Spleen (tissue), 11 donors: Measurements from ENCODE around the gene PSG11. TPM values are rescaled to one million over a fixed set of nuclear protein-coding genes. Genes with fewer than 3 reads are reported as not detected.
"Not testable (repeated sequence)": the region's sequence is repeated elsewhere in the genome, so short reads cannot be mapped to it uniquely, and the experiment has no call there.

Experiments used
- DNase-seq: peaks from one replicate; pipeline ENCODE4 v3.0.0-alpha.2; 2020
- H3K27ac ChIP-seq, 8 donors: fragments of 200-600 bp; sonication (generic) in 7 of 8; 1 replicate in 4 of 8; 2 replicates in 4 of 8; pipeline versions ENCODE4 v1.5.0 to v1.8.0; 2016 to 2021; ENCODE audit warnings: inconsistent platforms in 4 of 8, mild to moderate bottlenecking in 4 of 8, moderate library complexity in 1 of 8
- H3K27me3 ChIP-seq, 7 donors: fragments of 200-600 bp; sonication (generic) in 6 of 7; replicated peaks in 1 of 7; 1 replicate in 4 of 7; 2 replicates in 3 of 7; pipeline versions ENCODE4 v1.5.0 to v1.8.0; 2016 to 2021; ENCODE audit warnings: inconsistent platforms in 3 of 7, mild to moderate bottlenecking in 1 of 7
- H3K36me3 ChIP-seq, 6 donors: fragments of 200-600 bp; sonication (generic) in 5 of 6; 1 replicate in 4 of 6; 2 replicates in 2 of 6; pipeline versions ENCODE4 v1.5.0 to v1.8.0; 2016 to 2021; ENCODE audit warnings: inconsistent platforms in 2 of 6
- H3K4me1 ChIP-seq, 6 donors: fragments of 200-600 bp; sonication (generic) in 5 of 6; 1 replicate in 3 of 6; 2 replicates in 3 of 6; pipeline versions ENCODE4 v1.5.0 to v1.8.0; 2016 to 2021; ENCODE audit warnings: inconsistent platforms in 3 of 6
- H3K4me3 ChIP-seq, 8 donors: fragments of 200-600 bp; sonication (generic) in 7 of 8; 1 replicate in 4 of 8; 2 replicates in 4 of 8; pipeline versions ENCODE4 v1.5.0 to v1.8.0; 2016 to 2021; ENCODE audit warnings: inconsistent platforms in 4 of 8, mild to moderate bottlenecking in 4 of 8, moderate library complexity in 2 of 8
- H3K9me3 ChIP-seq, 8 donors: fragments of 200-600 bp; sonication (generic) in 7 of 8; 1 replicate in 4 of 8; 2 replicates in 4 of 8; pipeline versions ENCODE4 v1.5.0 to v1.8.0; 2016 to 2021; ENCODE audit warnings: inconsistent platforms in 4 of 8
- POLR2A ChIP-seq, 3 donors: fragments of 450-650 bp; IDR thresholded peaks; one replicate each; pipeline ENCODE4 v1.5.1; 2017; ENCODE audit warnings: antibody characterized with exemption in 3 of 3, mild to moderate bottlenecking in 1 of 3
- POLR2AphosphoS5 ChIP-seq, 3 donors: sonication (generic); formaldehyde crosslinking; IDR thresholded peaks; one replicate each; pipeline ENCODE4 v1.5.1; 2017; ENCODE audit warnings: antibody characterized with exemption in 3 of 3
- WGBS, 5 donors: extraction: QIAGEN DNeasy Blood & Tissue Kit in 3 of 5; methylation state at CpG; one replicate each; pipeline versions ENCODE4 v1.1.5 to v1.1.7; 2013 to 2018; 5-methylcytosine and 5-hydroxymethylcytosine counted together
- intact Hi-C: fragments of 100-400 bp; cut with DNase I; formaldehyde crosslinking; loops from one replicate; pipeline ENCODE4 v1.15.0; 2023; ENCODE audit warnings: low total_unique reads
- polyA plus RNA-seq, 3 donors: library from polyadenylated mRNA; stranded (reverse); fragments of 200-250 nt; gene quantifications; one replicate each; pipeline ENCODE4 v1.2.1, GENCODE V29; 2013
- total RNA-seq, 7 donors: library from RNA; depleted of rRNA in 3 of 7; stranded (reverse); fragments of >200 nt in 3 of 7; fragmentation: NEBNext Ultra II Directional in 4 of 7; extraction: Animal tissue kit (Norgen Biotek cat#: 25700) in 4 of 7; gene quantifications; one replicate each; pipeline versions ENCODE4 v1.1.0 to v1.2.1, GENCODE V29; 2016 to 2021
- TF ChIP-seq, protein P1 (sequence below), 11 experiments: fragments of 200-600 bp in 7 of 11; fragments of 450-650 bp in 4 of 11; sonication (generic) in 4 of 11; IDR thresholded peaks in 8 of 11; conservative IDR thresholded peaks in 3 of 11; 1 replicate in 7 of 11; 2 replicates in 4 of 11; pipeline versions ENCODE4 v1.4.0 to v1.8.0; 2016 to 2021; ENCODE audit warnings: antibody characterized with exemption in 11 of 11, inconsistent platforms in 4 of 11, mild to moderate bottlenecking in 1 of 11
- donor health status: healthy with polysubstance abuse.
- donor health status: DM: no; HTN: no; CAD: no; lungs with moderate emphysema.
- donor health status: DM: no; HTN: no; CAD: no.
- donor health status: Bipolar disorder and iron deficiency.
- donor health status: healthy.
- donor health status: DM: no; HTN: no; CAD: no.
- donor health status: DM: yes; HTN: yes; CAD: no.

The PSG11 gene
- total and polyA plus RNA-seq, 10 donors = not detected

GRCh38 chr19:42992029-42992604 lies 34.2 kb downstream of the PSG11 start:
- H3K4me1 ChIP-seq, H3K36me3 ChIP-seq, DNase-seq, intact Hi-C loops, H3K27ac ChIP-seq, H3K27me3 ChIP-seq, H3K4me3 ChIP-seq: not testable (repeated sequence)
- WGBS, 5 donors = 76 to 84% (median 79%) methylated on average over 10 of the region's 10 CpGs
- H3K9me3 ChIP-seq = peaks cover 0 to 34% (median 6%) of the 10 kb centered on the region in 8 donors

DNA sequence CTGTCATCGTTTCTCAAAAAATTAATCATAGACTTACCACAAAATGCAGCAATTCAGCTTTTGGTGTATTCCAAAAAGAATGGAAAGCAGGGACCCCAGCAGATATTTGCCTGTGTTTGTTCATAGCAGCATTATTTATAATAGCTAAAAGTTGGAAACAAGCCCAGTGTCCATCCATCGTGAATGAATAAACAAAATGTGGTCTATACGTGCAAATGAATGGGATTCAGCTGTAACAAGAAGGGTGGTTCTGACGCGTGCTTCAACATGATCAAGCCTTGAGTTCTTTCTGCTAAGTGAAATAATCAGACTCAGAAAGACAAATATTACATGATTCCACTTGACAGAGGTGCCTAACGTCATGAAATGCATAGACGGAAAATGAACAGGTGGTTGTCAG lies 36.4 kb downstream of the PSG11 start:
- no peaks in the 10 kb centered on the region for H3K36me3 ChIP-seq
- DNase-seq = no peak
- 58 to 94% (median 92%) methylated on average over 7 of the region's 7 CpGs for WGBS, 5 donors
- intact Hi-C loops = no loop called here
- H3K27me3 ChIP-seq = peaks cover 0 to 7% (median 0%) of the 10 kb centered on the region in 7 donors
- TF ChIP-seq, protein P1, sequence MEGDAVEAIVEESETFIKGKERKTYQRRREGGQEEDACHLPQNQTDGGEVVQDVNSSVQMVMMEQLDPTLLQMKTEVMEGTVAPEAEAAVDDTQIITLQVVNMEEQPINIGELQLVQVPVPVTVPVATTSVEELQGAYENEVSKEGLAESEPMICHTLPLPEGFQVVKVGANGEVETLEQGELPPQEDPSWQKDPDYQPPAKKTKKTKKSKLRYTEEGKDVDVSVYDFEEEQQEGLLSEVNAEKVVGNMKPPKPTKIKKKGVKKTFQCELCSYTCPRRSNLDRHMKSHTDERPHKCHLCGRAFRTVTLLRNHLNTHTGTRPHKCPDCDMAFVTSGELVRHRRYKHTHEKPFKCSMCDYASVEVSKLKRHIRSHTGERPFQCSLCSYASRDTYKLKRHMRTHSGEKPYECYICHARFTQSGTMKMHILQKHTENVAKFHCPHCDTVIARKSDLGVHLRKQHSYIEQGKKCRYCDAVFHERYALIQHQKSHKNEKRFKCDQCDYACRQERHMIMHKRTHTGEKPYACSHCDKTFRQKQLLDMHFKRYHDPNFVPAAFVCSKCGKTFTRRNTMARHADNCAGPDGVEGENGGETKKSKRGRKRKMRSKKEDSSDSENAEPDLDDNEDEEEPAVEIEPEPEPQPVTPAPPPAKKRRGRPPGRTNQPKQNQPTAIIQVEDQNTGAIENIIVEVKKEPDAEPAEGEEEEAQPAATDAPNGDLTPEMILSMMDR (IDR thresholded peaks at IDR 0.05 in 8 of 11, conservative IDR thresholded peaks at IDR 0.05 in 3 of 11) = no peak
- TF ChIP-seq POLR2AphosphoS5 (IDR thresholded peaks at IDR 0.05) (no peak), POLR2A (IDR thresholded peaks at IDR 0.05) (no peak)
- peaks cover 0 to 17% (median 0%) of the 10 kb centered on the region in 8 donors for H3K9me3 ChIP-seq
- no peak overlapping the region for H3K27ac ChIP-seq
- no peaks in the 10 kb centered on the region for H3K4me1 ChIP-seq
- no peak overlapping the region for H3K4me3 ChIP-seq

DNA sequence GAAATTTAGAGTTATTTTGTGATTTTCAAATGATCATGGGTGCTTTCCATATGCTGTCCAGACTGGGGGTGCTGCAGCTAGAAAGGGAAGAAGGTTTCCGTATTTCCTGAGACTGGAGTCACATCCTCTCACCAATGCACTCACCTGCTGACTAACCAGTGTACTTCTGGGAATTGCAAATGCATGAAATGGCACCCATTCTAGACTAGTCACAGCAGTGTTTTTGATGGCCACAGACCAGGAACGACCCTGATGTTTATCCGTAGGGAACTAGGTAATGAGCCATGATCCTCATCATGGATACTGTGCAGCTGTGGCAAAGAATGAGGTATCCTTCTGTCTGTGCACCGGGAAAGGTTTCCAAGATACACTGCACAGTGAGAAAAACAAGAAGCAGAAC lies 37.1 kb downstream of the PSG11 start:
- DNase-seq, H3K4me1 ChIP-seq, H3K36me3 ChIP-seq, H3K27me3 ChIP-seq, H3K4me3 ChIP-seq, H3K27ac ChIP-seq, intact Hi-C loops: not testable (repeated sequence)
- H3K9me3 ChIP-seq = peaks cover 0 to 10% (median 0%) of the 10 kb centered on the region in 8 donors
- WGBS, 5 donors = 73 to 88% (median 83%) methylated on average over 4 of the region's 4 CpGs

DNA sequence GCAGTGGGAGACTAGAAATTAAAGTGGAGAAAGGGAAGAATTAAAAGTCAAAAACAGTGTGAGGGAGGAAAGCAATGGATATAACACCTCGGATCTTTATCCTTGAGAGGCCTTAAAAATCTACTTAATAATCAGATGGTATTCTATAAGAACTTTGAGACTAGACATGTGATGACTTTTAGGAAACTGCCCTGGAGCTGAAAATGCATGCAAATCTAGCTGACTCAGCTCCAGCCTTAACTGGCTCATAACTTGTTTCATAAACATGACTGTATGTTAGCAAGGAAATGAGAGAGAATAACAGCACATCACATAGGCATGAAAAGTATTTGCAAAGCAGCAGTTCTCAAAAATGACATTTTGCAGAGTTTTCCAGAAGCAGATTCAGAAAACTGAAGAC lies 38.1 kb downstream of the PSG11 start:
- H3K27me3 ChIP-seq, H3K27ac ChIP-seq, H3K36me3 ChIP-seq, intact Hi-C loops, H3K4me1 ChIP-seq, H3K4me3 ChIP-seq, H3K9me3 ChIP-seq, DNase-seq: not testable (repeated sequence)
- 61 to 73% (median 69%) methylated on average over 1 of the region's 1 CpG for WGBS, 5 donors

- H3K4me3 ChIP-seq = no peak overlapping the region
- WGBS, 5 donors = 51 to 81% (median 69%) methylated on average over 4 of the region's 4 CpGs
- TF ChIP-seq POLR2A (IDR thresholded peaks at IDR 0.05) (no peak), POLR2AphosphoS5 (IDR thresholded peaks at IDR 0.05) (no peak)
- TF ChIP-seq, protein P1 (IDR thresholded peaks at IDR 0.05 in 8 of 11, conservative IDR thresholded peaks at IDR 0.05 in 3 of 11) = no peak
- no peaks in the 10 kb centered on the region for H3K4me1 ChIP-seq
- H3K36me3 ChIP-seq = no peaks in the 10 kb centered on the region
- H3K27ac ChIP-seq = no peak overlapping the region
- peaks cover 0 to 9% (median 0%) of the 10 kb centered on the region in 8 donors for H3K9me3 ChIP-seq
- DNase-seq = no peak
- H3K27me3 ChIP-seq = peaks cover 0 to 7% (median 0%) of the 10 kb centered on the region in 7 donors
- intact Hi-C loops = no loop called here
Observed at GRCh38 chr19:42985588-42985987, 40.7 kb downstream of the PSG11 start.

DNA sequence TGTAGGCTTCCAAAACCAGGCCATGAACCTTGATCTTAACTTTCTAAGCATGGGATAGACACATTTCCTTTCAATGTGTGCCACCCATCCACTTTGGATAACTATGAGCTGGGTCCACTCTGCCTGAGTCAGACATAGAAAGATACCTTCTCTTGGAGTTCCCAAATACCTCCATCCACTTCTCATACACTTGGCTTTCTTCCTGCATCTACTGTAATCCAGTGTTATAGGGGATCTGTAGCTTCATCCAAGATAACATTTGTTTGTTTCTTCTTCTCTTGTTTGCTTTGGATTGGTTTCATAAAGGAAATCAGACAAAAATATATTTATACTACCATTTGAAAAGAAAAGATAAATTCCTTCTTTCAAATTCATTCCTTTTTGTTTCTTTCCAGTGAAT lies 44.2 kb downstream of the PSG11 start:
- H3K36me3 ChIP-seq, intact Hi-C loops, H3K4me3 ChIP-seq, H3K9me3 ChIP-seq, H3K27ac ChIP-seq, DNase-seq, H3K27me3 ChIP-seq, H3K4me1 ChIP-seq: not testable (repeated sequence)

DNA sequence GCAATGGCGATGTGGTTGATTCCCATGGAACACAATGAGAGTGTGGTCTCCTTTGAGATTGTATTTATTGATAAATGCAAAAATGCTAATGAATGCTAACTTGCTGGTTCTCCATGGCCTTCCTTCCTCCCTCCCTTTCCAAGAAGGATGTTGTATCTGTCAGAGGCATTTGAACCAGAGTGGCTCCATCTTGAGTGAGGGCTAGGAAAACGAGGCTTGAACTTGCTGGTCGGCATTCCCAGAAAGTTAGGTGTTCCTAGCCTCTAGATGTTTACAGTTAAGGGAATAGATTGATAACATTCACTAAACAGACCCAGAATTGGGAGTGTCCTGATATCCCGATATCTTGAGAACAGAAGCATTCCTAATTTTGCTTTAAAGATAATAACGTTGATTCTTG lies 54.8 kb downstream of the PSG11 start:
- H3K4me1 ChIP-seq, H3K27ac ChIP-seq, H3K27me3 ChIP-seq, intact Hi-C loops, DNase-seq, H3K4me3 ChIP-seq, H3K36me3 ChIP-seq: not testable (repeated sequence)
- WGBS, 5 donors = 86 to 96% (median 91%) methylated on average over 5 of the region's 5 CpGs
- H3K9me3 ChIP-seq = peaks cover 0 to 11% (median 0%) of the 10 kb centered on the region in 8 donors
